Activated CD4-positive, alpha-beta T cell treated with anti-CD3 and anti-CD28 coated beads, Interleukin-2, amount 10 ng/mL, durations not matched to agents 7 days and 5 days (primary cell): ENCODE results near the gene CMC1. TPM values are rescaled to one million over a fixed set of nuclear protein-coding genes. Genes with fewer than 3 reads are reported as not detected.
"Not testable (repeated sequence)": the region's sequence is repeated elsewhere in the genome, so short reads cannot be mapped to it uniquely, and the experiment has no call there.

Source experiments
- CTCF ChIA-PET: fragments of 350-600 bp; sonication (Branson Sonifier 250); formaldehyde crosslinking; loops from one replicate; lab custom pipeline; 2021; ENCODE audit warnings: antibody characterized with exemption; lab: Charles Lee
- POLR2A ChIA-PET: fragments of 350-600 bp; sonication (Branson Sonifier 250); formaldehyde crosslinking; loops from one replicate; lab custom pipeline; 2021; ENCODE audit warnings: antibody characterized with exemption; lab: Charles Lee
- DNase-seq: peaks from one replicate; pipeline ENCODE4 v3.0.0-alpha.2; 2020
- H3K27ac Mint-ChIP-seq: one replicate; pipeline ENCODE4 v1.8.0; 2021; ENCODE audit warnings: mild to moderate bottlenecking, moderate library complexity, mixed read lengths
- H3K27me3 Mint-ChIP-seq: one replicate; pipeline ENCODE4 v1.8.0; 2021; ENCODE audit warnings: mixed read lengths
- H3K36me3 Mint-ChIP-seq: one replicate; pipeline ENCODE4 v1.8.0; 2021; ENCODE audit warnings: low read depth, mixed read lengths
- H3K4me1 Mint-ChIP-seq: one replicate; pipeline ENCODE4 v1.8.0; 2021; ENCODE audit warnings: mixed read lengths
- H3K4me3 Mint-ChIP-seq: one replicate; pipeline ENCODE4 v1.8.0; 2021; ENCODE audit warnings: mild to moderate bottlenecking, moderate library complexity, mixed read lengths
- H3K9me3 Mint-ChIP-seq: one replicate; pipeline ENCODE4 v1.8.0; 2021; ENCODE audit warnings: mixed read lengths
- total RNA-seq, 2 experiments: library from RNA; stranded (reverse); gene quantifications; one replicate each; pipeline ENCODE4 v1.2.3, GENCODE V29; 2021

Gene CMC1, protein sequence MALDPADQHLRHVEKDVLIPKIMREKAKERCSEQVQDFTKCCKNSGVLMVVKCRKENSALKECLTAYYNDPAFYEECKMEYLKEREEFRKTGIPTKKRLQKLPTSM
- 10 to 100 TPM; 12.7 to 13.1 TPM for total RNA-seq

GRCh38 chr3:28241221-28242160, at the start of gene CMC1:
Gene CMC1, plus strand, starts transcription at chr3:28241619. Its CDS starts 175 bp downstream, at chr3:28241794.
- Mint-ChIP-seq H3K4me3 (peak within 1 kb of the TSS; percentile 92), H3K36me3 (peaks cover 13% of the 10 kb centered on the region), H3K9me3 (no peaks in the 10 kb centered on the region), H3K4me1 (peaks cover 38% of the 10 kb centered on the region), H3K27me3 (no peaks in the 10 kb centered on the region), H3K27ac (peak within 1 kb of the TSS; percentile 92)
- ChIA-PET POLR2A (no interaction called here), CTCF (interaction anchor here (0.6 kb wide), 1 partner anchor 529 kb away, joined by 3 read pairs; no protein-coding TSS in a partner anchor)
- peak; percentile 90 for DNase-seq

DNA sequence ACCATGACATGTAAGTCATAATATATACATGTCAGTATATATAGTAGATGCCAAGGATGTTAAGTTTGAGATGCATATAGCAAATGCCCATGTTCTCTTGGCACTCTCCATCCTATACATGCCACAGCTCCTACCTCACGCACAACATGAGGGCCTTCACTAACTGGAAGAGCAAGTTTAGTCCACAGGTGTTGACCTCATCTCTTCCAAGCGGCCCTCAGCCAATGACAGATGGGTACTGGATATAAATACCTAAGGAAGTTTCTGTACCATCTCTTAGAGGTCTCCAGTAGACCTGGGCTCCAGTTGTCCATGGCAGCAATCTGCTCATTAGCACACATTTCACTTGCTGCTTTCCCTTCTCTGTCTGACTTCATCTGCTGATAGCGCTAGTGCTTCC, 43.3 kb upstream of the CMC1 start:
- POLR2A ChIA-PET = no interaction called here
- no peaks in the 10 kb centered on the region for H3K27me3 Mint-ChIP-seq
- no peak for DNase-seq
- no peaks in the 10 kb centered on the region for H3K4me1 Mint-ChIP-seq
- CTCF ChIA-PET = no interaction called here
- peaks cover 4% of the 10 kb centered on the region for H3K9me3 Mint-ChIP-seq
- no peaks in the 10 kb centered on the region for H3K36me3 Mint-ChIP-seq
- H3K27ac Mint-ChIP-seq = no peak overlapping the region
- H3K4me3 Mint-ChIP-seq = no peak overlapping the region

GRCh38 chr3:28198974-28199373, 42.4 kb upstream of the CMC1 start:
- DNase-seq = no peak
- CTCF ChIA-PET = no interaction called here
- no peak overlapping the region for H3K4me3 Mint-ChIP-seq
- H3K36me3 Mint-ChIP-seq = no peaks in the 10 kb centered on the region
- POLR2A ChIA-PET = no interaction called here
- H3K4me1 Mint-ChIP-seq = no peaks in the 10 kb centered on the region
- no peak overlapping the region for H3K27ac Mint-ChIP-seq
- H3K27me3 Mint-ChIP-seq = no peaks in the 10 kb centered on the region
- H3K9me3 Mint-ChIP-seq = peaks cover 4% of the 10 kb centered on the region

- DNase-seq, H3K9me3 Mint-ChIP-seq, H3K36me3 Mint-ChIP-seq, H3K4me1 Mint-ChIP-seq, POLR2A ChIA-PET, H3K27ac Mint-ChIP-seq, H3K27me3 Mint-ChIP-seq, CTCF ChIA-PET: not testable (repeated sequence)
- peak overlapping the region; percentile 35 for H3K4me3 Mint-ChIP-seq
Measured at GRCh38 chr3:28199643-28200042, 41.8 kb upstream of the CMC1 start.

DNA sequence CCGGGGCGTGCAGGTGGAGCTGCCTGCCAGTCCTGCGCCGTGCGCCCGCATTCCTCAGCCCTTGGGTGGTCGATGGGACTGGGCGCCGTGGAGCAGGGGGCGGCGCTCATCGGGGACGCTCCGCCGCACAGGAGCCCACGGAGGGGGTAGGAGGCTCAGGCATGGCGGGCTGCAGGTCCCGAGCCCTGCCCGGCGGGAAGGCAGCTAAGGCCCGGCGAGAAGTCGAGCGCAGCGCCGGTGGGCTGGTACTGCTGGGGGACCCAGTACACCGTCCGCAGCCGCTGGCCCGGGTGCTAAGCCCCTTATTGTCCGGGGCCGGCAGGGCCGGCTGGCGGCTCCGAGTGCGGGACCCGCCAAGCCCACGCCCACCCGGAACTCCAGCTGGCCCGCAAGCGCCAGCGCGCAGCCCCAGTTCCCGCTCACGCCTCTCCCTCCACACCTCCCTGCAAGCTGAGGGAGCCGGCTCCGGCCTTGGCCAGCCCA, 41.0 kb upstream of the CMC1 start:
- H3K4me1 Mint-ChIP-seq, H3K27ac Mint-ChIP-seq, H3K36me3 Mint-ChIP-seq, POLR2A ChIA-PET, H3K9me3 Mint-ChIP-seq, DNase-seq, H3K27me3 Mint-ChIP-seq: not testable (repeated sequence)
- CTCF ChIA-PET = interaction anchor here (1.0 to 1.1 kb wide), 2 partner anchors 13 to 28 kb away, joined by 3 read pairs; no protein-coding TSS in a partner anchor
- H3K4me3 Mint-ChIP-seq = peak overlapping the region; percentile 36

DNA sequence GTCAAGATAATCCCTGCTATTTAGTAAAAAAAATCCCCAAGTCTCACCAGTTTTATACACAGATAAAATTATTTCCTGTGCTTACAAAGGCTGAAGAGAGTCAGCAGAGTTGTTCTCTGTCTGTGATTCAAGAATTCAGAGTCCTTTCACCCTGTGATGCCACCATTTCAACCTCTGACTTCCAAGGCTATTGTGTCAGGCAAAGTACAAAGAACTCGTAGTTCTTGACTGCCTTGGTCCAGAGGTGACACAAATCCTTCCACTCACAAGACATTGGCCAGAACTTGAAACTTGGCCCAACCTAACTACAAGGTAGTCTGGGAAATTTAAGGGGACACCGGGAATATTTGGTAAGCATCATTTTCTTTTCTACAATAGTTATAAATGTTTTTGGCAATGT, 34.9 kb upstream of the CMC1 start:
- CTCF ChIA-PET = no interaction called here
- peaks cover 6% of the 10 kb centered on the region for H3K9me3 Mint-ChIP-seq

GRCh38 chr3:28207000-28207733, 34.3 kb upstream of the CMC1 start:
- POLR2A ChIA-PET = no interaction called here
- H3K36me3 Mint-ChIP-seq = peaks cover 2% of the 10 kb centered on the region
- no peak overlapping the region for H3K27ac Mint-ChIP-seq
- no peak overlapping the region for H3K4me3 Mint-ChIP-seq
- peaks cover 9% of the 10 kb centered on the region for H3K9me3 Mint-ChIP-seq
- CTCF ChIA-PET = no interaction called here
- DNase-seq = no peak
- H3K4me1 Mint-ChIP-seq = peaks cover 19% of the 10 kb centered on the region
- H3K27me3 Mint-ChIP-seq = no peaks in the 10 kb centered on the region

More for the DNA sequence above, 34.9 kb upstream of the CMC1 start:
- Mint-ChIP-seq H3K36me3 (peaks cover 2% of the 10 kb centered on the region), H3K27ac (no peak overlapping the region), H3K27me3 (no peaks in the 10 kb centered on the region), H3K4me1 (peaks cover 14% of the 10 kb centered on the region), H3K4me3 (no peak overlapping the region)
- DNase-seq = no peak
- POLR2A ChIA-PET = no interaction called here

DNA sequence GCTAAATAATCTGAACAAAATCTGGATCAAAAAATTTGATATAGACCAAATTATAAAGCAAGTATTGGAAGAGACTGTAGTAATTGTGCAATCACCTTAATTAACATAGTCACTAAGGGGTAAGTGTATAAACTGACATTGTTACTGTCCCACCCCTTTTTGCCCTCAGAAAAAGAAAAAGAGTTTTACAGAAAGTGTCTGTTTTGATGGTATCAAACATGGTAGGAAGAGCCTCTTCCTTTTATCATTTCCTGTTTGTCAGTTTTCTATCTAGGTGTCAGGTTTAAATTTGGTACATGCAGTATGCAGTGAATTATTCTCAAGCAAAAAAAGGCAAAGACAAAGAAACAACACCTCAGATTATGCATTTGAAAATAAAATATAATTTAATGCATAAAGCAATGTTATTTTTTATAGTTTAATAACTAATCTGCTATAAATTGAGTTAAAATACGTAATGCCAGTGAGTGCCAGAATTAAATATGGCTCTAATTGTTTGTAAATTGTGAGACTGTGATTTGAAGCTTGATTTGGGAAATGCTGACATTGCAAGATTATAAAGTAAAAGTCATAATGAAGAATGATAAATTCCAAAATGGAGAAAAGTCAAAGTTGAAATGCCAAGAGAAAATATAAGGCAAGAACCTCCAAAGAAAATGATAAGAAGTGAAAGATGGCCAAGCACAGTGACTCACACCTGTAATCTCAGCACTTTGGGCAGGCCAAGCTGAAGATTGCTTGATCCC, 30.3 kb upstream of the CMC1 start:
- CTCF ChIA-PET = no interaction called here
- no peak overlapping the region for H3K4me3 Mint-ChIP-seq
- no peak for DNase-seq
- H3K4me1 Mint-ChIP-seq = peaks cover 19% of the 10 kb centered on the region
- H3K27me3 Mint-ChIP-seq = no peaks in the 10 kb centered on the region
- POLR2A ChIA-PET = no interaction called here
- peak overlapping the region; percentile 73 for H3K27ac Mint-ChIP-seq
- H3K36me3 Mint-ChIP-seq = peaks cover 16% of the 10 kb centered on the region
- peaks cover 39% of the 10 kb centered on the region for H3K9me3 Mint-ChIP-seq

DNA sequence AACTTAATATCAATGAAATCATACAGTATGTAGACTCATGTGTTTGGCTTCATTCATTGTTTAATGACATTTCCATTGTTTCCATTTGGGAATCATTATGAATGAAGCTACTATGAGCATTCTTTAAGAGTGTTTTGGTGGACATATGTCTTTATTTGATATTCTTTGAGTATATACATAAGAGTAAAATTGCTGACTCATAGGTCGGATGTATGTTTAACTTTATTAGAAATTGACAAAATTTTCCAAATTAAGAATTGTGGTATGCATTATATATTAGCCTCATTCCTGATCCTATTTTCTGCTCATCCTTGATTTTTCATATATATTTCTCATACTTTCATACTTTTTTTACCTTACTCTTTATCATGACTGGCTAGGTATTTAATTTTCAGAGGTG, 28.7 kb upstream of the CMC1 start:
- H3K4me1 Mint-ChIP-seq = peaks cover 19% of the 10 kb centered on the region
- H3K36me3 Mint-ChIP-seq = peaks cover 16% of the 10 kb centered on the region
- H3K9me3 Mint-ChIP-seq = peaks cover 46% of the 10 kb centered on the region
- ChIA-PET CTCF (interaction anchor here (0.6 kb wide), 1 partner anchor 14 kb away, joined by 3 read pairs; no protein-coding TSS in a partner anchor), POLR2A (no interaction called here)
- no peak for DNase-seq
- H3K27ac Mint-ChIP-seq = no peak overlapping the region
- no peak overlapping the region for H3K4me3 Mint-ChIP-seq
- H3K27me3 Mint-ChIP-seq = no peaks in the 10 kb centered on the region

- H3K27ac Mint-ChIP-seq = no peak overlapping the region
- POLR2A ChIA-PET = no interaction called here
- peaks cover 55% of the 10 kb centered on the region for H3K9me3 Mint-ChIP-seq
- no peaks in the 10 kb centered on the region for H3K27me3 Mint-ChIP-seq
- no peak for DNase-seq
- CTCF ChIA-PET = interaction anchor here (0.7 kb wide), 1 partner anchor 14 kb away, joined by 4 read pairs; no protein-coding TSS in a partner anchor
- H3K4me3 Mint-ChIP-seq = no peak overlapping the region
- peaks cover 15% of the 10 kb centered on the region for H3K4me1 Mint-ChIP-seq
- peaks cover 18% of the 10 kb centered on the region for H3K36me3 Mint-ChIP-seq
Measured at GRCh38 chr3:28215407-28215806, 26.0 kb upstream of the CMC1 start.

GRCh38 chr3:28218071-28218916, 23.1 kb upstream of the CMC1 start:
- Mint-ChIP-seq H3K9me3 (peaks cover 43% of the 10 kb centered on the region), H3K27me3 (no peaks in the 10 kb centered on the region), H3K27ac (no peak overlapping the region), H3K36me3 (peaks cover 11% of the 10 kb centered on the region), H3K4me1 (no peaks in the 10 kb centered on the region), H3K4me3 (no peak overlapping the region)
- no peak for DNase-seq
- POLR2A ChIA-PET = no interaction called here
- CTCF ChIA-PET = no interaction called here

GRCh38 chr3:28218917-28219198, 22.6 kb upstream of the CMC1 start:
- Mint-ChIP-seq H3K9me3 (peaks cover 37% of the 10 kb centered on the region), H3K27me3 (no peaks in the 10 kb centered on the region), H3K4me3 (no peak overlapping the region), H3K27ac (no peak overlapping the region), H3K4me1 (no peaks in the 10 kb centered on the region), H3K36me3 (peaks cover 9% of the 10 kb centered on the region)
- CTCF ChIA-PET = no interaction called here
- no peak for DNase-seq
- POLR2A ChIA-PET = no interaction called here
